GM18517 (cell line): Measurements from ENCODE around the gene OR4D5.

Source experiments
- ATAC-seq: cut with Tn5 transposase; IDR thresholded peaks from one replicate; pipeline ENCODE4 v1.9.1; 2021; ENCODE audit warnings: mild to moderate bottlenecking, moderate library complexity; ENCODE audit not compliant: unreplicated experiment

The OR4D5 gene

DNA sequence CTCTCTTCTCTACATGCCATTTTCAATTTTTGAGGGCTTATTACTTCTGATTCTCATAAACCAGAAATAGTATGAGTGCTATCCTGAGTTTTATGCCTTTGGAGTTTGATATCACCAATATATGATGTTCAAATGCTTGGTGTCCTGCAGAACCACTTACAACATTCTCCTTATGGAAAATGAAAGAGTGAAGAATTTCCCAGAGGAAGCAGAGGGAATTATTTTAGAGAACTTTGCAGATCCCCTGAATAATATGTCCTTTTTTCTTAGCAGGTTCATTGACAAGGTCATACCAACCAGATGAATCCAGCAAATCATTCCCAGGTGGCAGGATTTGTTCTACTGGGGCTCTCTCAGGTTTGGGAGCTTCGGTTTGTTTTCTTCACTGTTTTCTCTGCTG, at the start of gene OR4D5:
Gene OR4D5 (plus strand): TSS at position 301 of the 400 bp plus-strand sequence. CDS start 0 bp downstream, at position 301.
- ATAC-seq, result no peak

DNA sequence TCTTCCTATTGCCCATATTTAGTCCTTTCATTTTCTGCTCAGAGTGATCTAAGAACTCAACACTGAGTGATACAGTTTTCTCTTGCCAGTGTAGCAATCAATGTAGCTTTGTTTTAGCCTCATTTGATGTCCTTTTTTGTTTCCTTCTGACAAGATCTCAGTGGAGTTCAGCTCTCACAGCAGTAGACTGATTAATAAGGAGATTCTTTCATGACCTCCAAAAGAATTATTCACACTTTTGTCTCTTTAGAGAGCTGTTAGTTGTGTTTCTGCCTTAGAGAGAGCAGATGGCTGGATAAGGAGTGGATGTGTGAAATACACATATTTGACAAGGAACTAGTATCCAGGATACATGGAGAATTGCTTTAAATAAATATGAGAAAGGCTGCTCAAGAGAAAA, 47.4 kb upstream of the OR4D5 start:
- ATAC-seq, result no peak

DNA sequence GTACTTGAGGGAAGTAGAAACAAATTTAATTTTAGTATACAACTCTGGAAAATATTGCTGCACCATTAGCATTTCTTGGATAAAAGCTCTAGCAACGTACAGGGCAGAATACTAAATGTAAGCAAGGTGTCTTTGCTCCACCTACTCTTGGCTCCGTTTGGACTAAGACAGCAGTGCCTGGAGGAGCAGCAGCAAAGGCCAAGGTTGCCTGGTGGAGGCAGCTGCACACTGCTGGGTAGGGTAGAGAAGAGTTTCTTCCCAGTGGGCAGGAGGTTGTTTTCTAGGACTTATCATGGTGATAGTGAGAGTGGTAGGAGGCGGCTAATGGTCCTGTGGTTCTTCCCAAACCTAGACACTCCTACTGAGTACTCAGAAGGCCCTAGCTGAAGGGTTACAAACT, 39.6 kb upstream of the OR4D5 start:
- no peak for ATAC-seq

DNA sequence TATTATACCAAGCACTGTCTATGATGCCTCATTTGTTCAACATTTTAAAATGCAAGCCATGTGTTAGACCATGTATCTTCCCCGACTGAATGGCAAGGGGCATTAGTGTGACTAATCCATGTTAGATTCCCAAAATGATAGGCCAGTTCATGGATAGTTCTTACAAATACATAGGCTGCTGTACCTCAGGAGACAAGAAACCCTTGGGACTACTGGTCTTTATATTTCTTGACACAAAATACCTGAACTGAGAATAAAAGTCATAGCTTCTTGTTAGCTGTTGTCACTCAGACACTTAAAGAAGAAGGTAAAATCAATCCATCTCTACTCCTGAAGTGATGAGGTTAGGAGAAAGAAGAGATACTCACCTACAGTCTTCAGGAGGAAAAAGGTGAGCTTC, 37.5 kb upstream of the OR4D5 start, which contains the start of gene OR8D4:
Gene OR8D4 (plus strand): TSS at position 301 of the 400 bp plus-strand sequence. CDS start 4,265 bp downstream, outside the sequence.
- no peak for ATAC-seq

DNA sequence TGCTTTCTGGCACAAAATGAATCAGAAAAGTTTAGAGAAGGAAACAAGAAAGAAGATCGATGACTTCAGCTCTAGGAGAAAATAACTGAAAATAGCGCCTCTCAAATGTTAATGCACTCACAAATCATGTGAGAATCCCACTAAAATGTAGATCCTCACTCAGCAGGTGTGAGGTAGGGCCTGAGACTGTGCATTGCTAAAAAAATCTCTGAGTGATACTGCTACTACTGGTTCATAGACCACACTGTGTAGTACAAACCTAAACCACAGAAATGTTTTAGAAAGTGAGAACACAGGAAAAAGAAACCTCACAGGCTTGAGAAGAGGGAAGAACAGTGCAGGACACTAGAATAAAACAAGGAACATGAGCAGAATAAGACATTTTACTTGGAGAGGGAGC, 35.5 kb upstream of the OR4D5 start:
- no peak for ATAC-seq

DNA sequence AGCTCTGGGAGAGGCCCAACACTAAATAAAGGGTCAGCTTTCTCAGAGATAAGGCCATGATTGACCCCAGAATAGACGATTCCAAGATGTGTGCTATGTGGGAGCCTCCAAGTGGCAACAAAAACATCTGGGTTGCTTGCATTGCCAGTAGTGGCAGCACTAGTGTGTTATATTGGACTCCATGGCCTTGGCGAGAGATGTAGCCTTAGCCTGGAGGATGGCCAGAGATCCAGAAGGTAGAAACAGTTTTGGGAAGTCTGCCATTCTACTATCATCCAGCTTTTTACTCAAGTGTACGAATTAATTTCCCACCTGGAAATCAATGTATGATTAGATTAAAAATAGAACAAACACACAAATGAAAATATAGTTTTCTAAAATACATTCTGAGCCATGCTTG, 34.5 kb upstream of the OR4D5 start:
- no peak for ATAC-seq

DNA sequence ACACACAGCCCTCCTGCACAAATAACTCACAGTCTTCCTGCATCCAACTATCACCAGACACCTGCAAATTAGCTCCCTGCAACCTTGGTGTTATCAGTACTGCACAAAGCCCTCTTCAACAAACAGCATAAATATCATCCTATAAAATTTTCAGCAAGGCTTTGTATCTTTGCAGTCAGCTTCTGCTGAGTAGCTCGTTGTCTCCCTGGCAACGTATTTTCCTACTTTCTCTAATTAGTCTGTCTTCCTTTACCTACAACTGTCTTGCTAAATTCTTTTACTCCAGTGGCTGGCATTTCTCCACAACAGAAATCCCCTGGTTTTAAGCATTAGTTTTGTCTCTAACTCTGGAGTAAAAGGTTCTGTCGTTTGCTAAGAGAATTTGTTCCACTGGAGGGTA, 33.6 kb upstream of the OR4D5 start:
- no peak for ATAC-seq

DNA sequence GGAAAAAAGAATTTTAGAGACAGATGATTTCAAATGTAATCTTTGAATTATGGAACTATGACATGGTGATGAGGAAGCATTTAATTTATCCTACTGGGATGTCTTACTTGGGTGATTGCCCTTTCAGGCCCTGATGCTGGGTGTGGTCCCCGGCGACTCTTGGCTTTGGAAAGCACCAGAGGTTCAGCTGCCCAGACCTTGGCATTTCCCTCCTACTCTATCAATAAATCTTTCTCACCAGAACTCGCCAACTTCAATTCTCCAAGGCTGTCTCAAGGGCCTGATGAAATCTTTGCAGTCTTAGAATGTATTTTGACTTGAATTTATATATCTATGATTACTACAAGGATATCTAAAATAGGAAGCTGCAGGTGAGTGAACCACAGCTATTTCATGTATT, 18.5 kb upstream of the OR4D5 start:
- ATAC-seq, result no peak

DNA sequence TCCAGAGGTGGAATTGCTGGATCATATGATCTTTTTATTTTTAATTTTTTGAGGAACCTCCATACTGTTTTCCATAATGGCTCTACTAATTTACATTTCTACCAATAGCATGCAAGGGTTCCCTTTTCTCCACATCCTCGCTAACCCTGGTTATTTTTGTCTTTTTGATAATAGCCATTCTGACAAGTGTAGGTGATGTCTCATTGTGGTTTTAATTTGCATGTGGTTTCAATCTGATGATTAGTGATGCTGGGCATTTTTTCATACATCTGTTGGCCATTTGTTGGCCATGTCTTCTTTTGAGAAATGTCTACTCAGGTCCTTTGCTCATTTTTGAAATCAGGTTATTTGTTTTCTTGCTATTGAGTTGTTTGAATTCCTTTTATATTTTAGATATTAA, 15.4 kb upstream of the OR4D5 start:
- no peak for ATAC-seq

DNA sequence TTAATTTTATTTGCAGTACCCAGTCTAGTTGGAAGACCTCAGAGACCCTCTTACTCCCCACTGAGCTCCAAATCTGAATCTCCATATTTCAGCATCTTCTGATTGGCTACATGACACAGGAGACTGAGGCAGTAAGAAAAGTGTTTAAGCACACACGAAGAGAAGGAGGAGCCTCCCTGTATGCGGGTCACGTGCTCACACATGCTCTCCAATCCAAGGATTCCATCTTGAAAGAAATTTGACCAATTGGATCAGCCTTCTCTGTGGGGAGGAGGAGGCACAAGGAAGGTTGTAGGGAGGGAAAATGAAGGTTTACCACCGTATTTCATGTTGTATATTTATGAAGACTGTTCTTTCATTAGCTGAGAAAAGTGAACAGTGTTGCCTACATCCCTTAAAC, 3.0 kb downstream of the OR4D5 start:
- no peak for ATAC-seq

DNA sequence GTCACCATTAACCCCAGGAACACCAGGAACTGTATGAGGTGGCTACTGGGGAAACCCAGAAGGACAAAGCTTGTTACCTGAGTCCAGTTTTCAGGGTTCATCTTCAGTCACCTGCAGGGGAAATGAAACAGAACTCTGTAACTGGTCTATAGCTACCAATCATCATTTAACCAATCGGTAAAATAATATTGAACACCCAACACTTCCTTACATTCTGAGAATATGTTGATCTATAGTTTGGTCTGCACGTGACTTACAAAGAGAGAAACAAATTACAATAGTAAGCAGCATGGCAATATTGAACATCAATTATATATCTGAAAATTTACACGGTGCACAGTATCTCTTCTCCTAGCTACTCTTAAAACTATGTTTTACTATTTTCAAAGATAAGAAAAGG, 4.3 kb downstream of the OR4D5 start, which contains the start of gene OR6T1:
Gene OR6T1 (minus strand): TSS at position 101 of the 400 bp plus-strand sequence. CDS start 0 bp downstream, at position 101.
- no peak for ATAC-seq

DNA sequence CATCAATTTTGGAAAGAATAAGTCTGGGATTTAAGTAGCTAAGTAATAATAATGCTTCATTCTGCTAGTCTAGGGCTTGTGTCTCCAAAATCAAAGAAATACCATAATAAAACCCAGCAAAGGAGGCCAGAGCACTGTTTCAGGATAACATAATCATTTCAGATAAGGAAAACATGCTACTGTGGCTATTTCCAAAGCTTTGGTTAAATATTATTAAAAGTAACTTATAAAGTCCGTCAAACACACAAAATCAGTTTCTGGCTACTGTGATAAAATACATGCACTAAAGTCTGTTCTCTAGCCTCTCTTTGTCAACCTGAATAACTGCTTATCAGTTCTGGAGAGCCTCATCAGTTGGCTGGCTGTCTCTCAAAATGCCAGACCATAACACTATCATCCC, 5.7 kb downstream of the OR4D5 start:
- no peak for ATAC-seq

DNA sequence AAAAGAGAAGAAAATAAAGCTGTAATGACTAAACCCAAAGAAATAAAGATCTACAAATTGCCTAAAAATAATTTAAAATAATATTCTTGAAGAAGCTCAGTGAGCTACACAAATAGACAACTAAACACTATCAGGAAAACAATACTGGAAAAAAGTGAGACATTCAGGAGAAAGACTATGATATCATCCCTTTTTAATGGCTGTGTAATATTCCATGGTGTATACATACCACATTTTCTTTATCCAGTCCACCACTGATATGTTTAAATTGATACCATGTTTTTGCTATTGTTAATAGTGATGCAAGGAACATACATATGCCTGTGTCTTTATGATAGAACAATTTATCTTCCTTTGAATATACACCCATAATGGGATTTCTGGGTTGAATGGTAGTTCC, 17.3 kb downstream of the OR4D5 start:
- ATAC-seq, result no peak

DNA sequence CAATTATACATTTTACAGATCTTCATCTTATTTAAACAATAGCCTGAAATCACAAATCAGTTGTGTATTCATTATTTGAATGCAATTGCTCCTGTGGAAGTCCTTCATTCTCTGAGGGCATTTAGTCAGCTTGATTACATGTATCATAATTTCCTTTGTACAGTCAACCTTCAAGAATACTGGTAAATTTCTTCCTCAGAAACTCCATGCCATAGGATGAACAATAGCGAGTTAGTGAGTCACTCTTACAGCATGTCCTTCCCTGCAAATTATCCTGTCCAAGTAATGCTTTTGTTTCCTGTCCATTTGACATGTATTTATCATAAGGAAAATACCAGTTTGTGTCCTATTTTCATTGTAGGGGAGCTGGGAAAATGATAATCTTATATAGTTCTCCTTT, 34.4 kb downstream of the OR4D5 start:
- ATAC-seq, result no peak

DNA sequence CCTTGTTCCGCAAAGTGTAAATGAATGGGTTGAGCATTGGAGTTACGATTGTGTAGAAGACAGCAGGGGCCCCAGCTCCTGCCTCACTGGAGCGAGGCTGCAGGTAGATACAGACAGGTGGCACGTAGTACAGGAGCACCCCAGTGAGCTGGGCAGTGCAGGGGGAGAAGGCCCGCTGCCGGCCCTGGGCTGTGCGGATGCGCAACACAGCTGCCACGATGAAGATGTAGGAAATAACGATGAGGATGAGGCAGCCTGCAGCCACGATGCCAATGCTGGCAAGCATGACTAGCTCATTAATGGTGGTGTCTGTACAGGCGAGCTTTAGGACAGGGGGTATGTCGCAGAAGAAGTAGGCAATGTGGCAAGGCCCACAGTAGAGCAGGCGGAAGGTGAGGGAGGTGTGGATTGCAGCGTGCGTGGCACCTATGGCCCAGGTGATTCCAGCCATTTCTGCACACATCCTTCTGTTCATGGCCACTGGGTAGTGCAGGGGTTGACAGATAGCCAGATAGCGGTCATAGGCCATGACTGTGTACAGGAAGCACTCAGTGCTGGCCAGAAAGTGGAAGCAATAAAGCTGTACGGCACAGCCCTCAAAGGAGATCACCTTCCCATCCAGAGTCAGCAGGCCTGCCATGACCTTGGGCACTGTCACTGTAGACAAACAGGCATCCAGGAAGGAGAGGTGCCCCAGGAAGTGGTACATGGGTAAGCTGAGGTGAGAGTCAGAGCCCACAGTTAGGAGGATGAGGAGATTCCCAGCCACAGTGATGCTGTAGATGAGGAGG, 37.5 kb downstream of the OR4D5 start:
- no peak for ATAC-seq

DNA sequence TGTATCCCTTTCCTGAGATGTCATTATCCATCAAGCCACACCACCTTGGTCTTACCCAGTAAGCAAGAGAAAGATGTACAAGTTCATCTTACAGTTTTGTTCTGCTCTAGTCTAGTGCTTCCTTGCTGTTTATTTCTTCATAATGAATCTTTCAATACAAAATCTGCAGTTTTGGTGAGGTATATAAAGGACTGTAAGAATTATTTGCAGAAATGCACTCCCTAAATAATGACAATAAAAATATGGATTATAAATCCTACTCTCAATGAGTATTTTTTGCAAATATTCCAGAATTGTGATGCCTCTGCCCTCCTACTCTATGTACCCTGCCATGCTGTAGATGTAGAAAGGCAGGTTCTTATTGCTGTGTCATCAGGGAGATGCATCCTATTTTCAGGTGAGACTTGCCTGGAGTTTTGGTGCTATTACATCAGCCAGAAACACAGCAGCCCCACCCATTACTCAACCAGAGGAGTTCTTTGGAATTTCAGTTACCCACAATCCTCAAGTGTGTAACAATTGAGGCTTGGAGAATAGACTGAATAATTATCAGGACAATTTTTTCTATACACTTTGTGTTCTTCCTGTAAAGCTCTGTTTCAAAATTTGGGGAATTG, 38.4 kb downstream of the OR4D5 start, which contains the start of gene OR10S1:
Gene OR10S1 (minus strand): TSS at position 51 of the 617 bp plus-strand sequence. CDS start 117 bp downstream, outside the sequence.
- ATAC-seq, result no peak

DNA sequence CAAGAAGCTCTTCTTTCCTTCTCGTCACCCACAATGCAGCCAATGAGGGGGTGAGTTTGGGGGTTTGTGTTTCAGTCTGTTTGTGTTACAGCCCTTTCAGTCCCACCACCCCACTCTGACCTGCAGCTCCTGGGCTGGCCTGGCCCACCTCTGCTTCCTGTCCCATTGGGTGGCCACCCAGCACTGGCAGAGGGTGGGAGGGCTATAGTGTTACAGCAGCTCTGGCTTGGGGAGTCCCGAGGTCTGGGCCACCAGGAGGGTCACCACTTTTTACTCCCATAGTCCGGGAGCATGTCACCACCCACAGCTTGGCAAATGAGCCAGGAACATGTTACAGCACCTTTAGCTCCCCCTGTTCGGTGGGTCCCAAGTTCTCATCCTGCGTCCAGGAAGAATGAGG, 39.9 kb downstream of the OR4D5 start:
- no peak for ATAC-seq
